ENCODE results near the gene PTRHD1. TPM values are rescaled to one million over a fixed set of nuclear protein-coding genes. Genes with fewer than 3 reads are reported as not detected.
"Not testable (repeated sequence)": the region's sequence is repeated elsewhere in the genome, so short reads cannot be mapped to it uniquely, and the experiment has no call there.

The PTRHD1 gene
- total RNA-seq, 1 donor from 2014 or later = 36.0 TPM

GRCh38 chr2:24814516-24814915, 21.3 kb upstream of the PTRHD1 start:
- no peak overlapping the region for H3K27ac Mint-ChIP-seq (ENCODE audit: unreplicated experiment)
- H3K4me1 Mint-ChIP-seq (ENCODE audit: unreplicated experiment) = peaks cover 10% of the 10 kb centered on the region
- H3K4me3 Mint-ChIP-seq (ENCODE audit: unreplicated experiment) = no peak overlapping the region
- no peak for DNase-seq (ENCODE audit: low spot score)
- H3K9me3 Mint-ChIP-seq (ENCODE audit: unreplicated experiment) = no peaks in the 10 kb centered on the region
- H3K36me3 Mint-ChIP-seq (ENCODE audit: low read depth, unreplicated experiment) = peaks cover 24% of the 10 kb centered on the region
- H3K27me3 Mint-ChIP-seq (ENCODE audit: unreplicated experiment) = peaks cover 1% of the 10 kb centered on the region
- TF ChIP-seq CTCF (IDR thresholded peaks at IDR 0.05; ENCODE audit: unreplicated experiment) = no peak

DNA sequence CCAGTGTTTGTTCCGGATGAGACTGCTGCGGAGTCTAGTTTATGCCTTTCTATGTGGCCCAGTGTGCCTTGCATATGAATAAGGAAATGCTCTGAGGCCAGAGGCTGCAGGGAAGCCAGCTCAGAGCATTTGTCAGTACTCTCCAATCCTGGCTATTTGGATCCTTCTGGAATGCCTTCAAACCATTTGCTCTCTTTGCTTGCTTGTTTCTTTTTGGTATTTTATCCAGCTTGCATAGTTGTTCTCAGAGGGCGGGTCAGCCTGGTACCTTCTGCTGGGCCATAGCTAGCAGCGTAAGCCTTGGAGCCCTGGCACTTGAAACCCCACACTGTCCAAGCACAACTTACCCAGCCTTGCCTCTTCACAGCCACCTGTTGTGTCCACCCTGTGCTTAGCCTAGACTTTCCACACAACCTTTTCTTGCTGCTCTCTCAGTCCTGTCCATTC, 20.5 kb upstream of the PTRHD1 start:
- TF ChIP-seq CTCF (IDR thresholded peaks at IDR 0.05; ENCODE audit: unreplicated experiment) = no peak
- Mint-ChIP-seq H3K27ac (ENCODE audit: unreplicated experiment) (no peak overlapping the region), H3K27me3 (ENCODE audit: unreplicated experiment) (peaks cover 1% of the 10 kb centered on the region), H3K36me3 (ENCODE audit: low read depth, unreplicated experiment) (peaks cover 18% of the 10 kb centered on the region), H3K9me3 (ENCODE audit: unreplicated experiment) (no peaks in the 10 kb centered on the region), H3K4me3 (ENCODE audit: unreplicated experiment) (no peak overlapping the region), H3K4me1 (ENCODE audit: unreplicated experiment) (peaks cover 10% of the 10 kb centered on the region)
- no peak for DNase-seq (ENCODE audit: low spot score)

- no peaks in the 10 kb centered on the region for H3K9me3 Mint-ChIP-seq (ENCODE audit: unreplicated experiment)
- no peaks in the 10 kb centered on the region for H3K27me3 Mint-ChIP-seq (ENCODE audit: unreplicated experiment)
- H3K27ac Mint-ChIP-seq (ENCODE audit: unreplicated experiment) = no peak overlapping the region
- H3K4me3 Mint-ChIP-seq (ENCODE audit: unreplicated experiment) = no peak overlapping the region
- H3K36me3 Mint-ChIP-seq (ENCODE audit: low read depth, unreplicated experiment) = peaks cover 36% of the 10 kb centered on the region
- no peak for DNase-seq (ENCODE audit: low spot score)
- no peaks in the 10 kb centered on the region for H3K4me1 Mint-ChIP-seq (ENCODE audit: unreplicated experiment)
- no peak for TF ChIP-seq CTCF (IDR thresholded peaks at IDR 0.05; ENCODE audit: unreplicated experiment)
These were observed 16.3 kb upstream of the PTRHD1 start for GRCh38 chr2:24809316-24810007.

- Mint-ChIP-seq H3K36me3 (ENCODE audit: low read depth, unreplicated experiment) (peaks cover 47% of the 10 kb centered on the region), H3K27ac (ENCODE audit: unreplicated experiment) (no peak overlapping the region), H3K4me1 (ENCODE audit: unreplicated experiment) (no peaks in the 10 kb centered on the region), H3K4me3 (ENCODE audit: unreplicated experiment) (peak overlapping the region; percentile 66), H3K27me3 (ENCODE audit: unreplicated experiment) (no peaks in the 10 kb centered on the region), H3K9me3 (ENCODE audit: unreplicated experiment) (no peaks in the 10 kb centered on the region)
- no peak for DNase-seq (ENCODE audit: low spot score)
- TF ChIP-seq CTCF (IDR thresholded peaks at IDR 0.05; ENCODE audit: unreplicated experiment) = no peak
These were observed 13.5 kb upstream of the PTRHD1 start for GRCh38 chr2:24806661-24807036.

GRCh38 chr2:24805811-24806660, 12.8 kb upstream of the PTRHD1 start:
- H3K27me3 Mint-ChIP-seq (ENCODE audit: unreplicated experiment); H3K27ac Mint-ChIP-seq (ENCODE audit: unreplicated experiment); H3K4me1 Mint-ChIP-seq (ENCODE audit: unreplicated experiment); H3K9me3 Mint-ChIP-seq (ENCODE audit: unreplicated experiment); DNase-seq (ENCODE audit: low spot score): not testable (repeated sequence)
- Mint-ChIP-seq H3K4me3 (ENCODE audit: unreplicated experiment) (peak overlapping the region; percentile 66), H3K36me3 (ENCODE audit: low read depth, unreplicated experiment) (peaks cover 49% of the 10 kb centered on the region)

DNA sequence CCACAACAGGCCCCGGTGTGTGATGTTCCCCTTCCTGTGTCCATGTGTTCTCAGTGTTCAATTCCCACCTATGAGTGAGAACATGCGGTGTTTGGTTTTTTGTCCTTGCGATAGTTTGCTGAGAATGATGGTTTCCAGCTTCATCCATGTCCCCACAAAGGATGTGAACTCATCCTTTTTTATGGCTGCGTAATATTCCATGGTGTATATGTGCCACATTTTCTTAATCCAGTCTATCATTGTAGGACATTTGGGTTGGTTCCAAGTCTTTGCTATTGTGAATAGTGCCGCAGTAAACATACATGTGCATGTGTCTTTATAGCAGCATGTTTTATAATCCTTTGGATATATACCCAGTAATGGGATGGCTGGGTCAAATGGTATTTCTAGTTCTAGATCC, 7.3 kb upstream of the PTRHD1 start:
- H3K9me3 Mint-ChIP-seq (ENCODE audit: unreplicated experiment); DNase-seq (ENCODE audit: low spot score); H3K4me3 Mint-ChIP-seq (ENCODE audit: unreplicated experiment); H3K27me3 Mint-ChIP-seq (ENCODE audit: unreplicated experiment); H3K27ac Mint-ChIP-seq (ENCODE audit: unreplicated experiment); H3K4me1 Mint-ChIP-seq (ENCODE audit: unreplicated experiment): not testable (repeated sequence)
- peaks cover 59% of the 10 kb centered on the region for H3K36me3 Mint-ChIP-seq (ENCODE audit: low read depth, unreplicated experiment)

Measured in endothelial cell (in vitro differentiated cells).